Stimulated activated CD8-positive, alpha-beta memory T cell treated with anti-CD3 and anti-CD28 coated beads, Interleukin-12 subunit alpha, Interleukin-12 subunit beta, amount 100 ng/mL, for 24 hours (primary cell): Measurements from ENCODE around the gene RUNX1.

Source experiments
- DNase-seq: peaks from one replicate; pipeline ENCODE4 v3.0.0-alpha.2; 2020; ENCODE audit errors: extremely low read depth

The RUNX1 gene

GRCh38 chr21:35036465-35037383 is 12.4 kb downstream of the RUNX1 start:
- DNase-seq = no peak

GRCh38 chr21:35035581-35035980 is 13.5 kb downstream of the RUNX1 start:
- DNase-seq = no peak

- no peak for DNase-seq
Measured at GRCh38 chr21:35035116-35035515, 14.0 kb downstream of the RUNX1 start.

- DNase-seq = no peak
Measured at GRCh38 chr21:35034203-35034926, 14.7 kb downstream of the RUNX1 start.

- no peak for DNase-seq
Measured at GRCh38 chr21:35032474-35033263, 16.4 kb downstream of the RUNX1 start.

GRCh38 chr21:35028451-35028978 is 20.6 kb downstream of the RUNX1 start:
- DNase-seq = no peak

GRCh38 chr21:35027563-35028450 is 21.3 kb downstream of the RUNX1 start:
- DNase-seq = no peak

- no peak for DNase-seq
Measured at GRCh38 chr21:35026617-35027562, 22.2 kb downstream of the RUNX1 start.

GRCh38 chr21:35026153-35026500 is 23.0 kb downstream of the RUNX1 start:
- DNase-seq = no peak

- DNase-seq = no peak
Measured at GRCh38 chr21:35025206-35026152, 23.6 kb downstream of the RUNX1 start.

GRCh38 chr21:35024513-35024912 is 24.6 kb downstream of the RUNX1 start:
- DNase-seq = no peak

- no peak for DNase-seq
Measured at GRCh38 chr21:35024071-35024420, 25.1 kb downstream of the RUNX1 start.

GRCh38 chr21:35023396-35024070 is 25.6 kb downstream of the RUNX1 start:
- no peak for DNase-seq

GRCh38 chr21:35021546-35021945 is 27.6 kb downstream of the RUNX1 start:
- no peak for DNase-seq

GRCh38 chr21:35020902-35021301 is 28.2 kb downstream of the RUNX1 start:
- no peak for DNase-seq

- DNase-seq = no peak
Measured at GRCh38 chr21:35020436-35020835, 28.7 kb downstream of the RUNX1 start.

- DNase-seq = no peak
Measured at GRCh38 chr21:35019631-35020032, 29.5 kb downstream of the RUNX1 start.

- no peak for DNase-seq
Measured at GRCh38 chr21:35017256-35017655, 31.8 kb downstream of the RUNX1 start.
